A673 (cell line): ENCODE results near the gene KNCN.

Source experiments
- CTCF ChIP-seq: fragments of 300-800, 200-600 bp; sonication (generic); conservative IDR thresholded peaks from 2 replicates; pipeline ENCODE4 v1.5.1; 2017; ENCODE audit warnings: low read depth, mild to moderate bottlenecking, antibody characterized with exemption, low read length, moderate library complexity, mixed read lengths
- EZH2 ChIP-seq: fragments of 200-600 bp; sonication (generic); IDR thresholded peaks from 2 replicates; pipeline ENCODE4 v1.6.1; 2017; ENCODE audit warnings: borderline replicate concordance, low read depth, mild to moderate bottlenecking, mixed read lengths, antibody characterized with exemption, low read length; ENCODE audit not compliant: poor library complexity, severe bottlenecking

- TF ChIP-seq CTCF (no peak), EZH2 (peak; percentile 70)
These were observed 7.5 kb downstream of the KNCN start for GRCh38 chr1:46543761-46544560.
